ENCODE data around the gene LYVE1. TPM values are rescaled to one million over a fixed set of nuclear protein-coding genes. Genes with fewer than 3 reads are reported as not detected.

LYVE1 gene
- total RNA-seq, 2 donors from 2014 or later: 6.9 to 31.4 TPM

DNA sequence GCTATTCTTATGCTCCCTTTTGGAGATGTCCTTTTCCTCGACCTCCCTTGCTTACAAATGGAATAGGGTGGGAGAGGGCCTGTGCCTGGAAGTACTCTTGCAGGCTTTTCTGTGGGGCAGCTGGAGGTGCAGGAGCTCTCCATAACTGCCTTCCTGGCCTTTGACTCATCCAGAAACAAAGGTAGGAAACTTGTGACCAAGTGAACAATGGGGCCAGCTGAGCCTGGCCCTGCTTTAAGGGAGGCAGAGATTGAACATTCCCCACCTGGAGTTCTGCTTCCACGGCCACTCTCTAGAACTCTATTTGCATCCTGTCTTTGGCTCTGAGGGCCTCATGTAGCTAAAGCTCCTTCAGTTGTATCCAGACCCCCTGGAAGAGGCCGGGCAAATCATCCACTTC is 5.1 kb upstream of the LYVE1 start:
- 66% methylated on average over 3 of the region's 3 CpGs for WGBS, 2 donors
- Histone ChIP-seq H3K4me3 (no peak overlapping the region), H3K36me3 (replicated peaks in 1 of 2; ENCODE audit: insufficient read depth in 1 of 2, low read depth in 2 of 2) (no peaks in the 10 kb centered on the region), H3K9me3 (no peaks in the 10 kb centered on the region), H3K4me1 (peaks cover 4% of the 10 kb centered on the region), H3K27ac (no peak overlapping the region), H3K27me3 (no peaks in the 10 kb centered on the region)
- TF ChIP-seq POLR2A (IDR thresholded peaks at IDR 0.05): no peak
- TF ChIP-seq, protein P1, sequence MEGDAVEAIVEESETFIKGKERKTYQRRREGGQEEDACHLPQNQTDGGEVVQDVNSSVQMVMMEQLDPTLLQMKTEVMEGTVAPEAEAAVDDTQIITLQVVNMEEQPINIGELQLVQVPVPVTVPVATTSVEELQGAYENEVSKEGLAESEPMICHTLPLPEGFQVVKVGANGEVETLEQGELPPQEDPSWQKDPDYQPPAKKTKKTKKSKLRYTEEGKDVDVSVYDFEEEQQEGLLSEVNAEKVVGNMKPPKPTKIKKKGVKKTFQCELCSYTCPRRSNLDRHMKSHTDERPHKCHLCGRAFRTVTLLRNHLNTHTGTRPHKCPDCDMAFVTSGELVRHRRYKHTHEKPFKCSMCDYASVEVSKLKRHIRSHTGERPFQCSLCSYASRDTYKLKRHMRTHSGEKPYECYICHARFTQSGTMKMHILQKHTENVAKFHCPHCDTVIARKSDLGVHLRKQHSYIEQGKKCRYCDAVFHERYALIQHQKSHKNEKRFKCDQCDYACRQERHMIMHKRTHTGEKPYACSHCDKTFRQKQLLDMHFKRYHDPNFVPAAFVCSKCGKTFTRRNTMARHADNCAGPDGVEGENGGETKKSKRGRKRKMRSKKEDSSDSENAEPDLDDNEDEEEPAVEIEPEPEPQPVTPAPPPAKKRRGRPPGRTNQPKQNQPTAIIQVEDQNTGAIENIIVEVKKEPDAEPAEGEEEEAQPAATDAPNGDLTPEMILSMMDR (IDR thresholded peaks at IDR 0.05): no peak
- DNase-seq: no peak
- no peak for ATAC-seq
- intact Hi-C loops (cut with DNase I): no loop called here

DNA sequence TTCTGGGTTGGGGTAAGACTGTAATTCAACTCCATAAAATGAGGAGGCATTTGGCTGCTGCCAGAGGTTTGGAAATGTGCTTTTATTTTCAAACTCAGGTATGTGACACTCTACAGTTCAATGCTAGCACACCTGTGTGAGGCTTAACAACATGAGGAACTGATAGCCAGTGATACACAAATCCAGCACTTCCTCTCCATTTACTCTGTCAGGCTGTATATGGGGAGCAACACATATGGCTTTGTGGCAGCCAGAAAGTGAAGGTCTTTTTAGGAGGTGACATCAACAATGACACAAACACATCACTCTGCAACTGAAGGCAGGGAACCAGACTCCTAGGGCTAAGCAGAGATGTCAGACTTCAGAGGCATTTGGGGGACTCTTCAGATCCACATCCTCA is 4.6 kb upstream of the LYVE1 start:
- intact Hi-C loops (cut with DNase I): no loop called here

DNA sequence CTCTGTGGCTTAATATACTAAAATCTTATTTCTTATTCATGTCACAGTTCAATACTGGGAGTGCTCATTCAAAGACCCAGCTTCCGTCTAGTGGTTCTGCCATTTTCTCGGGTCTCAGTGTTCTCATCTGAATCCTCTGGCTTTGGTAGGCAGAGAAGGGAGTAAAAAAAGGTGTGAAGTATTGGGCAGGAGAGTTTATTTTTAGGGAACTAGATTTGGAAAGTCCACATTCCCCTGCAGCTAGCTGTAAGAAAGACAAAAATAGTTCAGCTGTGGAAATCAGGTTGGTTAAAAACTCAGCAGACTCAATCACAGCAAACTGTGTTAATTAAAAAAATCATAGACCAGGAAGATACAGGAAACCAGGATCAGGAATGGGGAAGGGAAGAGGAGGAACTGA is 4.1 kb upstream of the LYVE1 start:
- H3K27me3 ChIP-seq: no peaks in the 10 kb centered on the region
- TF ChIP-seq, protein P1 (IDR thresholded peaks at IDR 0.05): no peak
- TF ChIP-seq POLR2A (IDR thresholded peaks at IDR 0.05): no peak
- no peak for ATAC-seq
- 59 to 79% methylated on average over 2 of the region's 2 CpGs for WGBS, 2 donors
- no peak overlapping the region for H3K4me3 ChIP-seq
- intact Hi-C loops (cut with DNase I): no loop called here
- no peaks in the 10 kb centered on the region for H3K36me3 ChIP-seq (replicated peaks in 1 of 2; ENCODE audit: insufficient read depth in 1 of 2, low read depth in 2 of 2)
- DNase-seq: no peak
- H3K4me1 ChIP-seq: peaks cover 9% of the 10 kb centered on the region
- H3K27ac ChIP-seq: no peak overlapping the region
- no peaks in the 10 kb centered on the region for H3K9me3 ChIP-seq

More for the DNA sequence above, 4.6 kb upstream of the LYVE1 start:
- no peak overlapping the region for H3K4me3 ChIP-seq
- TF ChIP-seq, protein P1 (IDR thresholded peaks at IDR 0.05): no peak
- no peak for TF ChIP-seq POLR2A (IDR thresholded peaks at IDR 0.05)
- H3K27me3 ChIP-seq: no peaks in the 10 kb centered on the region
- peaks cover 9% of the 10 kb centered on the region for H3K4me1 ChIP-seq
- no peak overlapping the region for H3K27ac ChIP-seq
- H3K9me3 ChIP-seq: no peaks in the 10 kb centered on the region
- H3K36me3 ChIP-seq (replicated peaks in 1 of 2; ENCODE audit: insufficient read depth in 1 of 2, low read depth in 2 of 2): no peaks in the 10 kb centered on the region
- ATAC-seq: no peak
- no peak for DNase-seq

DNA sequence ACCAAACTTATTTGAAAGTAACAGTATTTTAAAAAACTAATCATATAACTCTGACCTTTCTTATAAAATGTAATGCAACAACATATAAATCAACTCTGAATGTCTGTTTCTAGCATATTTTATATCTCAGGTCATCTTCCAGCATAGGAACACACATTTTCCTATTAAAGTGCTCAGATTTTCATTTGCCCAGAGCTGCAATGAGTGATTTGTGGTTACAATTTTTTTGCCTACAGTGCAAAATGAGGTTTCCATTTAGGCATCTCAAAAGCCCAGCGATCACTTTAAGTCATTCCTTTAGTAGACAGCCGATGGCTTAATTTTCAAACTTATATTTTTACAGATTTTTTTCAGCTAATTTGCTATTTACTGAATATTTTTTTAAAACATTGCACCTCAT is 1.0 kb downstream of the LYVE1 start:
- no peak overlapping the region for H3K4me3 ChIP-seq
- H3K4me1 ChIP-seq: peaks cover 9% of the 10 kb centered on the region
- no peaks in the 10 kb centered on the region for H3K9me3 ChIP-seq
- DNase-seq: no peak
- WGBS, 2 donors: 90 to 97% methylated on average over 2 of the region's 2 CpGs
- H3K36me3 ChIP-seq (replicated peaks in 1 of 2; ENCODE audit: insufficient read depth in 1 of 2, low read depth in 2 of 2): no peaks in the 10 kb centered on the region
- intact Hi-C loops (cut with DNase I): no loop called here
- TF ChIP-seq, protein P1 (IDR thresholded peaks at IDR 0.05): no peak
- no peak for TF ChIP-seq POLR2A (IDR thresholded peaks at IDR 0.05)
- H3K27me3 ChIP-seq: no peaks in the 10 kb centered on the region
- no peak overlapping the region for H3K27ac ChIP-seq
- no peak for ATAC-seq

DNA sequence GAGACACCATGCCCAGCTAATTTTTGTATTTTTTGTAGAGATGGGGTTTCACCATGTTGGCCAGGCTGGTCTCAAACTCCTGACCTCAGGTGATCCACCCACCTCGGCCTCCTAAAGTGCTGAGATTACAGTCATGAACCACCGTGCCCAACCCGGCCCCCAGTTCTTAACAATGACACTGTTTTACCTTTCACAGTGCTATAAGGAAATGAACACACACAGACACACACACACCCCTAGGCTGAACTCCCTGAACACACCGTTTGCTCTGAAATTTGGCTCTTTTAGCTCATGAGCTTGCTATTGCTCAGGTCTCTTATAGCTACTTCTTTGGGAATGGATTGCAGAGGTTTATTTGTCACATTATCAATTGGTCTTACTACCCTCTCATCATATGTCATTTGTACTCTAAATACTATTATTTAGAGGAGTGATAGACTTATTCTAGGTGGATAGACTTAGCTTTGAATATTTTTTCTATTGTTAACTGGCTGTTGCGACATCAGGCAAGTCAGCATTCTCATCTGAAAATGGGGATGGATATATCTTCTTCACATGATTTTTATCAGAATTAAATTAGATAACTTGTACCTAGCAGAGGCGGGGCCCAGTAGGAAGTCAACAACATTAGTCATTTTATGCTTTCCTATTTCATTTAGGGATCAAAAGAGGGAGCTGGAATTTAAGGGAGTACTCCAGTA is 2.1 kb downstream of the LYVE1 start:
- ATAC-seq (no peak), DNase-seq (no peak)
- TF ChIP-seq POLR2A (IDR thresholded peaks at IDR 0.05): no peak
- TF ChIP-seq, protein P1 (IDR thresholded peaks at IDR 0.05): no peak
- Histone ChIP-seq H3K9me3 (no peaks in the 10 kb centered on the region), H3K27me3 (no peaks in the 10 kb centered on the region), H3K27ac (no peak overlapping the region), H3K36me3 (replicated peaks in 1 of 2; ENCODE audit: insufficient read depth in 1 of 2, low read depth in 2 of 2) (no peaks in the 10 kb centered on the region), H3K4me3 (no peak overlapping the region), H3K4me1 (peaks cover 9% of the 10 kb centered on the region)
- intact Hi-C loops (cut with DNase I): no loop called here
- WGBS, 2 donors: 77% methylated on average over 6 of the region's 6 CpGs
